Measurements from ENCODE around the gene NFKBIL1.
"Not testable (repeated sequence)": the region's sequence is repeated elsewhere in the genome, so short reads cannot be mapped to it uniquely, and the experiment has no call there.

DNA sequence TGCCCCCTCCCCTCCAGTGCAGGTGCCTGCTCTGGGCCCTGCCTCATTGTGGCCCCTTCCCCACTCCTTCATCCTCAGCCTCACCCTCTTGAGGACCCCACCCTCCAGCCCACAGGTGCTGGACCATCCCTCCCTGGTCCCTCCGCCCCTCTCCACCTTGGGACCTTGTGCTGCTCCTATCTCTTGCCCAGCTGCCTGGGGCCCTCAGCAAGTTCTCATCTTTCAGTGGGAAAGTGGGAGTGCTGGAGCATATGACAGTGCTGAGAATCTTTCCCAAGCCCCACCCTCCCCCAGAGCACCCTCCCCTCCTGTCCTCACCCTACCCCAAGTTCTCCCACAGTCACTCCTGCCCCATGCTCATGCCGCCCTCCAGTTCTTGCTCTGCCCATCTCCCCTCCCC lies 47.8 kb upstream of the NFKBIL1 start:
- TF ChIP-seq, protein P1, sequence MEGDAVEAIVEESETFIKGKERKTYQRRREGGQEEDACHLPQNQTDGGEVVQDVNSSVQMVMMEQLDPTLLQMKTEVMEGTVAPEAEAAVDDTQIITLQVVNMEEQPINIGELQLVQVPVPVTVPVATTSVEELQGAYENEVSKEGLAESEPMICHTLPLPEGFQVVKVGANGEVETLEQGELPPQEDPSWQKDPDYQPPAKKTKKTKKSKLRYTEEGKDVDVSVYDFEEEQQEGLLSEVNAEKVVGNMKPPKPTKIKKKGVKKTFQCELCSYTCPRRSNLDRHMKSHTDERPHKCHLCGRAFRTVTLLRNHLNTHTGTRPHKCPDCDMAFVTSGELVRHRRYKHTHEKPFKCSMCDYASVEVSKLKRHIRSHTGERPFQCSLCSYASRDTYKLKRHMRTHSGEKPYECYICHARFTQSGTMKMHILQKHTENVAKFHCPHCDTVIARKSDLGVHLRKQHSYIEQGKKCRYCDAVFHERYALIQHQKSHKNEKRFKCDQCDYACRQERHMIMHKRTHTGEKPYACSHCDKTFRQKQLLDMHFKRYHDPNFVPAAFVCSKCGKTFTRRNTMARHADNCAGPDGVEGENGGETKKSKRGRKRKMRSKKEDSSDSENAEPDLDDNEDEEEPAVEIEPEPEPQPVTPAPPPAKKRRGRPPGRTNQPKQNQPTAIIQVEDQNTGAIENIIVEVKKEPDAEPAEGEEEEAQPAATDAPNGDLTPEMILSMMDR (IDR thresholded peaks at IDR 0.05): not testable (repeated sequence)
- TF ChIP-seq POLR2A (IDR thresholded peaks at IDR 0.05): not testable (repeated sequence)

All from body of pancreas (tissue), 4 donors.